PC-9 (cell line): Measurements from ENCODE around the gene KIR2DL4. TPM values are rescaled to one million over a fixed set of nuclear protein-coding genes. Genes with fewer than 3 reads are reported as not detected.

Experiments used
- total RNA-seq: library from RNA; stranded (reverse); gene quantifications from 2 replicates; pipeline ENCODE4 v1.2.3, GENCODE V29; 2021

Gene KIR2DL4
- total RNA-seq, 1 experiment from 2014 or later, result not detected

Other genes starting within 250 kb of the KIR2DL4 start
- not detected in 2 replicates for gene LILRA2, start 229.8 kb upstream of the KIR2DL4 start, total RNA-seq
- gene LILRA1, start 210.0 kb upstream of the KIR2DL4 start, total RNA-seq, result not detected in 2 replicates
- gene LILRB1, start 173.1 kb upstream of the KIR2DL4 start, total RNA-seq, result not detected in 2 replicates
- not detected in 2 replicates for gene LILRB4, start 140.6 kb upstream of the KIR2DL4 start, total RNA-seq
- gene KIR3DL3, start 79.2 kb upstream of the KIR2DL4 start, total RNA-seq, result not detected in 2 replicates
- not detected in 2 replicates for gene KIR2DL3, start 65.1 kb upstream of the KIR2DL4 start, total RNA-seq
- not detected in 2 replicates for gene KIR2DL1, start 33.8 kb upstream of the KIR2DL4 start, total RNA-seq
- gene KIR3DL1, start 12.9 kb downstream of the KIR2DL4 start, total RNA-seq, result not detected in 2 replicates
- not detected in 2 replicates for gene KIR2DS4, start 29.1 kb downstream of the KIR2DL4 start, total RNA-seq
- gene KIR3DL2, start 46.8 kb downstream of the KIR2DL4 start, total RNA-seq, result not detected in 2 replicates
- not detected in 2 replicates for gene FCAR, start 70.6 kb downstream of the KIR2DL4 start, total RNA-seq
- not detected in 2 replicates for gene NCR1, start 102.5 kb downstream of the KIR2DL4 start, total RNA-seq
- gene NLRP7, start 143.9 kb downstream of the KIR2DL4 start, total RNA-seq, result 0.25 and 0.50 TPM in 2 replicates
- 117 and 153 TPM in 2 replicates for gene NLRP2, start 162.8 kb downstream of the KIR2DL4 start, total RNA-seq
- 0.76 and 1.3 TPM in 2 replicates for gene GP6, start 234.7 kb downstream of the KIR2DL4 start, total RNA-seq